EL (cell line): Measurements from ENCODE around the gene DNAJC21.
"Not testable (repeated sequence)": the region's sequence is repeated elsewhere in the genome, so short reads cannot be mapped to it uniquely, and the experiment has no call there.

Experiments used
- DNase-seq: peaks from one replicate; pipeline ENCODE4 v3.0.0-alpha.2; 2016

The DNAJC21 gene

DNA sequence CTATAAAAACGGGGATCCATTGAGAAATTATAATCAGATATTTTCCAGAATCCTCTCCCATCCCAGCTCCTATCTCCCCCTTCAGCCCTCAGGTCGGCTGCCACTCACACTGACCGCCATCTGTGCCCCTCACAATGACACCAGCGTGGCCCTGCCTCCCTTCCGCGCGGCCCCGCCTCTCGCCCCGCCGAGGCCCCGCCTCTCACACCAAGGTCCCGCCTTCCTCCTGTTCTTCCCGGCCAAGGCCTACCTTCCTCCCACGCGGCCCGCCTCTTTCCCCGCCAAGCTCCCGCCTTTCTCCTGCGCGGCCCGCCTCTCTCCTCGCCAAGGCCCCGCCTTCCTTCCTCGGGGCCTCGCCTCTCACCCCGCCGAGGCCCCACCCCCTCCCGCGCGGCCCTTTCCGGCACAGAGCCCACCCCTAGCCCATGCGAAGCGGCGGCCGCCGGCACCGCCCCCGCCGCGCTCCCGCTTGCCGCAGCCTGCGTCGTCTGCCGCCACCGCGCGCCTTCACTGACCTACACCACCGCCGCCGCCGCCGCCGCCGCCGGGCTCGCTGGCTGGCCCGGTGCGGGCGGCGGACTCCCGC is at the start of gene DNAJC21:
TSS of gene DNAJC21 (plus strand) at position 426 of the 586 bp plus-strand sequence. CDS start 261 bp downstream, outside the sequence.
- DNase-seq = peak; percentile 99

GRCh38 chr5:34881246-34881645 is 48.1 kb upstream of the DNAJC21 start:
- no peak for DNase-seq

DNA sequence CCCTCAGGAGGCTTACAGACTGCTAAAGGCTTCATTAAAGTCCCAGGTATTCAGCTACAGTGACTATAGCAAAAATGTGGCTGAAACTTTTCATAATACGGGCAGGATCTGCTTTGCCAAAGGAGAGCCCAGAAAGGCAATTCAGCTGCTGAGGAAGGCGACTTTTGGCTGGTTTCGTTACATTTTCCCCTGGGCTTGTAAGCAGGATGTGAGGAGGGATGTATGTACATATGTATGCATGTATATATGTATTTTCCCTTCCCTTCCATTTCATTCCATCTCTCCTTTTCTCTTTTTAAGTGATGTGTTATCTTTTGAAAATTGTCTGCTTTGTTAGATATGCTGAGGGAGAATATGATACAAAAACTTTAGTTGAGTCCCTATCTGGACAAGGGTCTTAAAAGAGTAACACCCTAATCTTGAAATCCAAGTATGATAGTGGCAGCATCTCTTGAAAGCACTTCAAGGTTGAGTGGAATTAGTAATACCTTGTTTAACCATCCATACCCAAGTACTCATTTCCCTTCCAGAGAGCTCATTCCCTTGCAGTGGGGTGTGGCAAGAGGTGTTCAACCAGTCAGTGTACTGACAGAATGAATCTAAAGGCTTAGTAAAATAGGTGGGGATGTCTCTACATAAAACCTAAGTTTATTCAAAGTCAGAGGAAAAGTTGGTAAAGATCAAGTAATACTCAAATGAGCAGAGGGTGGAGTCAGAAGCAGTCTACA is 42.8 kb upstream of the DNAJC21 start:
- no peak for DNase-seq

GRCh38 chr5:34889394-34889793 is 40.0 kb upstream of the DNAJC21 start:
- no peak for DNase-seq

DNA sequence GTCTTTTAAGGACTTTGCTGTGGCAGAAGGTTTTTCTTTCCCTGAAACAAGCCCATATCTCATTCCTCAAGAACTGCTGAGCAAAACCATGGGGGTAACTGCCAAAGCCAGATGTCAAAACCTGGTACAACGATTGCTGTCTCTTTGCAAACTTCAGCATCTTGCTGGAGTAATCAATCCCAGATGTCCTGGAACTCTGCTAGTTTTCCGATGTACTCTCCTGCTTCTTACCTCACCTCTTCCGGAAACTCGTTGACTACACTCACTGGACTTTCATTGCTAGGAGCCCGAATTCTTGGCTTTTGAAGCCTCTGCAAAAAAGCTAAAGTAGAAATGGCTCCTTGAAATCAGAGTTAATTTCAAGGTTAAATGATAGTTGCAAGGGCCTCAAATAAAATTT is 37.4 kb upstream of the DNAJC21 start:
- DNase-seq = peak; percentile 81

DNA sequence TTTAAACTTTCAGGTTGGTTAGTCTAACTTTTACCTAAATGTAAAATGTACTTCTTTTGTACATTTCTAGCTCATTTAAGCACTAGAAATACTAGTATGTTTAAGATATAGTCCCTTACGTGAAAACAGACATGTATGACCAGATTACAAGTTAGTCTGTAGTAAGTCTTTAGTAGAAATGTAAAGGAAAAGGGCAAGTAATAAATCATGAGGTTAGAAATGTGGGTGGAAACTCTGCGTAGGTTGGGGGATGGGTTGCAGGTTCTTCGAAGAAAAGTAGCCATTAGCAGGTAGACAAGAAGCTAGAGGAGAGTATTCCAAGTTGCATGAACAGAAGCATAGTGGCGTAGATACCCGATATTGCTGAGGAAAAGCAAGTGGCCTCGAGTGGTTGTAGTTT is 36.9 kb upstream of the DNAJC21 start:
- DNase-seq = no peak

- DNase-seq = no peak
Observed at GRCh38 chr5:34894716-34895115, 34.6 kb upstream of the DNAJC21 start.

GRCh38 chr5:34895641-34896419 is 33.5 kb upstream of the DNAJC21 start:
- no peak for DNase-seq

DNA sequence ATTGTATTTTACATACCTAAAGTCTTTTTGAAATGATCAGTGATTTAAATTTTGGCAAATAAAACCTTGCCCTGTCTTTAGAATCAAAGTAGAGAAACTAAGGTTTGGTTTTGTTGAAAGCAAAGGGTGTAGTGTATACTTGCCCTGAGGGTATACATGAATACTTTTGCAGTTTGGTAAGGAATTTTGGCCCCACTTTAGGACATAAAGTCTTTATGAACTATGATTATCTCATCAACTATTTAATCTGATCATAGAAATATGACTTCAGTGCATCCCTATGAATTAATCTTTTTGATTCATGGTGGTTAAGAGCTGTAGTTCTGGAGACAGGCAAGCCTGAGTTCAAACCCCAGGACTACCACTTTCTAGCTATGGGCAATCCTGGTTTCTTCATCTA is 31.7 kb upstream of the DNAJC21 start:
- peak; percentile 69 for DNase-seq

DNA sequence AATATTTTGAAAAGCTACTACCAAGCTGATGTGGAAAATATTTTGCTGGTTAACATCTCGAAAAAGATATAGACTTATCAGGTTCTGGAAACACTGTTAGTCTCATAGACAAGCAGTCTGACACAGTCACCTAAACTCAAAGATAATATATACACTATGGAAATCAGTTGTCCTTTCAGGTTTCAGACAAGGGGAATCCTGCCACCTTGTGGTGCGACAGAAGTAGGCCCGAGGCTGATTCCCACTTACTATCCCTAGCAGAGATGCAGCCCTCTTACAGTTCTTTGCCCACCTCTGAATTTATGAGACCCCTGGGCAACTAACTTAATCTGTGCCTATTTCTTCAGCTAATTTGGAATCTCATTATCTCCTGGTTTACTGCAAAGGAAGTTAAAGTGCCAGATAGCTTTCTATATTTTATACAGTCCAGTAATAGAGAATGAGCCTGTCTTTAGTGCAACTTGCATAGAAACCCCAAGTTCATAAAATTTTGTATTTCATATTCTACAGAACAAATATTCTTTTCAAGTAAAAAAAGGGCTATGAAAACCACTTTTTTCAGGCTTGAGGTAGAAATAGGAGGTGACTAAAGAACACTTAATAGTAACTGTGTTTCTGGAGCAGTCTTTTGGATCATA is 31.0 kb upstream of the DNAJC21 start:
- peak; percentile 75 for DNase-seq

DNA sequence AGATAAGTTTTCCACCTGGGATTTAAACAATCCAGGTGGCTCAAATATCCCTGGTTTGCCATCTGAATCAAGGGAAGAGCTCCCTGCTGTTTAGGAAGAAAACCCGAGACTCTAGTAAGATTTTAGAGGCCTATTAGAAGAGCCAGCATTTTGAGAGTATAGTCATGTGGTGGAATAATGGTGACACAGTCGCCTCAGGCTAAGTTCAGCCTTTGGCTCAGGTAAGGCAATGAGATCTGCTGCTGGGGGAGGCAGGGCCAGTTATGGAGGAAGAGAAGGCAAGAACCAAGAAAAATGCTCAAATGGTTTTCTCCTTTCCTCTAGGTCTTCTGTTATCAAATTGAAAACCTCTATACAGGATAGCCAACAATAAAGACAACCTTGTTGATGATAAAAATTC is 30.3 kb upstream of the DNAJC21 start:
- DNase-seq = no peak

GRCh38 chr5:34900652-34901051 is 28.7 kb upstream of the DNAJC21 start:
- no peak for DNase-seq

DNA sequence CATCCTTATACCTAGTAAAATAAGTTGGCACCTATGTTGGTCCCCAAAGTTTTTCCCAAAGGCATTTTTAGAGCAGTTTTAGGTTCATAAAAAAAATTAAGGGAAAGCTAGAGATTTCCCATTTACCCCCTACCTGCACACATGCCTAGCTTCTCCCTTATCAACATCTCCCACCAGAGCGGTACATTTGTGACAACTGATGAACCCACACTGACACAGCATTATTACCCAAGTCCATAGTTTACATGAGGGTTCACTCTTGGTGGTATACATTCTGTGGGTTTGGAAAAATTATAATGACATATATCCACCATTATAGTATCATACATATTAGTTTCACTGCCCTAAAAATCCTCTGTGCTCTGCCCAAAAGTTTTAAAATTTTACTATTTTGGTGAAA is 26.1 kb upstream of the DNAJC21 start:
- DNase-seq = no peak

DNA sequence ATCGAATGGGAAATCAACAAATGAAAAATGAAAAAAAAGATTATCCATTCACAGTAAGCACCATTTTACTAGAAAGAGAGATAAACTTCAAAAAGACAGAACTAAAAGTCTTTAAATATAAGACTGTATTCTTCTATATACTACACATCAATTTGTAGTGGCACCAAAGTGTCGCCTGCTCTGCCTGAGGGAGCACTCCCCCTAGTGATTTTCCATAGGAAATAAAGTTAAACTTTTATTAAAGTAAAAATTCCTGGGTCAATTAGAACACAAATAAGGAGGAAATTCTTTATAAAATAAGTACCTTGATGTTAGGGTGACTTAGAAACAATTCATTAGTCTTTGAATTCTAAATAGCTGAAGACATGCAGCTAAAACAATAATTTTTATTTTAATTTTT is 23.8 kb upstream of the DNAJC21 start:
- no peak for DNase-seq

GRCh38 chr5:34913072-34913471 is 16.3 kb upstream of the DNAJC21 start:
- DNase-seq = peak; percentile 75

GRCh38 chr5:34914671-34915138 is 14.7 kb upstream of the DNAJC21 start:
- DNase-seq = peak; percentile 46

- DNase-seq = peak; percentile 98
Observed at GRCh38 chr5:34915139-34915855, 14.1 kb upstream of the DNAJC21 start, which contains the start of the genes BRIX1 and RAD1. TSS of gene BRIX1 (plus strand) at chr5:34915711. CDS start at chr5:34915739, 28 bp downstream. TSS of gene RAD1 (minus strand) at chr5:34915504. CDS start at chr5:34914892, 612 bp downstream.

DNA sequence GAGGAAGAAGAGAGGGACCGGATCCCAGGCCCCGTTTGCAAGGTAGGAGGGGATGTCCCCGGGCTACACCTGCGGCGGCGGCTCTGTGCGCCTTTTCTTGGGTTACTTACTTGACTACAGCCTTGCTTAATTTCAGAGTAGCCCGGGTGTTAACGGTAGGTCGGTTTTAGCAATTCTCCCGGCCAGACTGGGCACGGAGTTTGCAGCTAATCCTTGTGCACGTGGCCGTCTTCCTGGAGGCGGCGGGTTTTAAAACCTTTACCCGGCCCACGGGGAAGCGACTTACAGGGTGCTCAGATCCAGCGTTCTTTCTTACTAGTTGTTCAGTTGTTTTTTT is 13.5 kb upstream of the DNAJC21 start:
- no peak for DNase-seq

- DNase-seq = no peak
Observed at GRCh38 chr5:34916518-34916917, 12.8 kb upstream of the DNAJC21 start.

GRCh38 chr5:34918025-34918424 is 11.3 kb upstream of the DNAJC21 start:
- DNase-seq = no peak

DNA sequence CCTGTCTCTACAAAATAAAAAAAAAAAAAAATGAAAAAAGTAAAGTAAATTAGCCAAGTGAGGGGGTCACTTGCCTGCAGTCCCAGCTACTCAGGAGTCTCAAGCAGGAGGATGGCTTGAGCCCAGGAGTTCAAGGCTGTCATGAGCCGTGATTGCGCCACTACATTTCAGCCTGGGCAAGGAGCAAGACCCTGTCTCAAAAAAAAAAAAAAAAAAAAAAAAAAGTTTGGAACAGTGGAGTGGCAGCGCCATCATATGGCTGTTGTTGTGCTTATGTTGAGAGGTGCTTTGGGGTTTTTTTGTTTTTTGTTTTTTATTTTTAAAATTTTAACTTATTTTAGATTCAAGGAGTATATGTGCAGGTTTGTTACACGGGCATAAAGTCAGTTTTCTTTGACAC is 10.3 kb upstream of the DNAJC21 start:
- DNase-seq = no peak

DNA sequence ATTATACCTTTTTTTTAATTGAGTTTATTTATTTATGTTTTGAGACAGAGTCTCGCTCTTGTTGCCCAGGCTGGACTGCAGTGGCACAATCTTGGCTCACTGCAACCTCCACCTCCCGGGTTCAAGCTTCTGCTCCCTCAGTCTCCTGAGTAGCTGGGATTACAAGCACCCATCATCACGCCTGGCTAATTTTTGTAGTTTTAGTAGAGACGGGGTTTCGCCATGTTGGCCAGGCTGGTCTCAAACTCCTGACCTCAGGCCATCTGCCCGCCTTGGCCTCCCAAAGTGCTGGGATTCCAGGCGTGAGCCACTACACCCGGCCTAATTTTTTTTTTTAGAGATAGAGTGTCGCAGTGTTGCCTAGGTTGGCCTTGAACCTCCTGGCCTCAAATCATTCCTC is 6.1 kb upstream of the DNAJC21 start:
- not testable (repeated sequence) for DNase-seq
